Measurements from ENCODE around the gene TNC.
A peak's percentile ranks its signal among the peaks of the same experiment; 100 is the strongest.

Gene TNC

GRCh38 chr9:115010874-115011273, 107.1 kb downstream of the TNC start:
- DNase-seq (ENCODE audit: low spot score), result no peak

GRCh38 chr9:115008536-115009270, 109.3 kb downstream of the TNC start:
- DNase-seq (ENCODE audit: low spot score), result peak; percentile 87

- peak; percentile 94 for DNase-seq (ENCODE audit: low spot score)
Measured at GRCh38 chr9:115006660-115007059, 111.3 kb downstream of the TNC start.

GRCh38 chr9:115005322-115005721, 112.6 kb downstream of the TNC start:
- DNase-seq (ENCODE audit: low spot score), result no peak

GRCh38 chr9:115004545-115004944, 113.4 kb downstream of the TNC start:
- DNase-seq (ENCODE audit: low spot score), result no peak

- peak; percentile 59 for DNase-seq (ENCODE audit: low spot score)
Measured at GRCh38 chr9:115002371-115003120, 115.4 kb downstream of the TNC start.

- DNase-seq (ENCODE audit: low spot score), result peak; percentile 45
Measured at GRCh38 chr9:115000217-115000639, 117.7 kb downstream of the TNC start.

- no peak for DNase-seq (ENCODE audit: low spot score)
Measured at GRCh38 chr9:114998326-114998725, 119.6 kb downstream of the TNC start.

- no peak for DNase-seq (ENCODE audit: low spot score)
Measured at GRCh38 chr9:114995681-114996221, 122.2 kb downstream of the TNC start.

- DNase-seq (ENCODE audit: low spot score), result no peak
Measured at GRCh38 chr9:114994768-114995167, 123.2 kb downstream of the TNC start.

- DNase-seq (ENCODE audit: low spot score), result no peak
Measured at GRCh38 chr9:114991861-114992260, 126.1 kb downstream of the TNC start.

GRCh38 chr9:114990901-114991300, 127.1 kb downstream of the TNC start:
- DNase-seq (ENCODE audit: low spot score), result no peak

GRCh38 chr9:114989600-114990410, 128.2 kb downstream of the TNC start:
- DNase-seq (ENCODE audit: low spot score), result no peak

- peak; percentile 27 for DNase-seq (ENCODE audit: low spot score)
Measured at GRCh38 chr9:114988962-114989599, 128.9 kb downstream of the TNC start.

- DNase-seq (ENCODE audit: low spot score), result no peak
Measured at GRCh38 chr9:114987116-114987515, 130.8 kb downstream of the TNC start.

- no peak for DNase-seq (ENCODE audit: low spot score)
Measured at GRCh38 chr9:114985959-114986501, 131.9 kb downstream of the TNC start.

- DNase-seq (ENCODE audit: low spot score), result no peak
Measured at GRCh38 chr9:114981063-114981462, 136.9 kb downstream of the TNC start.

GRCh38 chr9:114973216-114973615, 144.7 kb downstream of the TNC start:
- DNase-seq (ENCODE audit: low spot score), result no peak

GRCh38 chr9:114972510-114973136, 145.3 kb downstream of the TNC start:
- no peak for DNase-seq (ENCODE audit: low spot score)

Measured in AG08395 (cell line).